Kidney capillary endothelial cell (primary cell): ENCODE measurements around the gene DCAF15.
"Not testable (repeated sequence)": the region's sequence is repeated elsewhere in the genome, so short reads cannot be mapped to it uniquely, and the experiment has no call there.

Experiments
- DNase-seq: peaks from one replicate; pipeline ENCODE4 v3.0.0-alpha.2; 2018; ENCODE audit warnings: low spot score

DCAF15 gene

DNA sequence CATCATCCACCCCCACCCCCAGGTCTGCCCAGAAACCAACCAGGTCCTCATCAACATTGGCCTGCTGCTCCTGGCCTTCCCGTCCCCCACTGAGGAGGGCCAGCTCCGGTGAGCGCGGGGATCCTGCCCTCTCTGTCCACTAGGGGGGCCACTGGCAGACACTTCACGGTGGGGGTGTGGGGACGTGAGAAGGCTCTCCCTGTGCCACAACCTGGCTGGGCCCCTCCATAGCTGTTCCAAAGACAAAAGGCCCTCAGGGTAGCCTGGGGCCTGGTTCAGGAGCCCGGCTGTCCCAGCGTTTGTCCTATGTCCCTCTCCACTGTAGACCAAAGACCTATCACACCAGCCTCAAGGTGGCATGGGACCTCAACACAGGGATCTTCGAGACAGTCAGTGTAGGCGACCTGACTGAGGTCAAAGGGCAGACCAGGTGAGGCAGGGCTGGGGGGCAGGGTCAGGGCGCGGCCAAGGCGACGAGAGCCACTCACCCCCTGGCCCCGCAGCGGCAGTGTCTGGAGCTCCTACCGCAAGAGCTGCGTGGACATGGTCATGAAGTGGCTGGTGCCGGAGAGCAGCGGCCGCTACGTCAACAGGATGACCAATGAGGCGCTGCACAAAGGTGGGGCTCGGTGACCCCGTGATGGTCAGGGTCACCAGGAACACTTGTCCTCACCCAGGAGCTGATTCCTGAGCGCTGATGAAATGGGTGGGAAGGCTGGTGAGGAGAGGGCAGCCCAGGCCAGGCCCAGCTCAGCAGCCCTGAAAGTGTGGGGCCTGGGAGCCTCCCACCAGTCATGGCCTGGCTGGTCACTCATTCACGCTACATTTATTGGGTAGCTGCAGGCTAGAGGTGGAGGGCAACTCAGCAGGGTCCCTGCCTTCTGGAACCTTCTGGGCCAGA lies 7.9 kb downstream of the DCAF15 start:
- no peak for DNase-seq

DNA sequence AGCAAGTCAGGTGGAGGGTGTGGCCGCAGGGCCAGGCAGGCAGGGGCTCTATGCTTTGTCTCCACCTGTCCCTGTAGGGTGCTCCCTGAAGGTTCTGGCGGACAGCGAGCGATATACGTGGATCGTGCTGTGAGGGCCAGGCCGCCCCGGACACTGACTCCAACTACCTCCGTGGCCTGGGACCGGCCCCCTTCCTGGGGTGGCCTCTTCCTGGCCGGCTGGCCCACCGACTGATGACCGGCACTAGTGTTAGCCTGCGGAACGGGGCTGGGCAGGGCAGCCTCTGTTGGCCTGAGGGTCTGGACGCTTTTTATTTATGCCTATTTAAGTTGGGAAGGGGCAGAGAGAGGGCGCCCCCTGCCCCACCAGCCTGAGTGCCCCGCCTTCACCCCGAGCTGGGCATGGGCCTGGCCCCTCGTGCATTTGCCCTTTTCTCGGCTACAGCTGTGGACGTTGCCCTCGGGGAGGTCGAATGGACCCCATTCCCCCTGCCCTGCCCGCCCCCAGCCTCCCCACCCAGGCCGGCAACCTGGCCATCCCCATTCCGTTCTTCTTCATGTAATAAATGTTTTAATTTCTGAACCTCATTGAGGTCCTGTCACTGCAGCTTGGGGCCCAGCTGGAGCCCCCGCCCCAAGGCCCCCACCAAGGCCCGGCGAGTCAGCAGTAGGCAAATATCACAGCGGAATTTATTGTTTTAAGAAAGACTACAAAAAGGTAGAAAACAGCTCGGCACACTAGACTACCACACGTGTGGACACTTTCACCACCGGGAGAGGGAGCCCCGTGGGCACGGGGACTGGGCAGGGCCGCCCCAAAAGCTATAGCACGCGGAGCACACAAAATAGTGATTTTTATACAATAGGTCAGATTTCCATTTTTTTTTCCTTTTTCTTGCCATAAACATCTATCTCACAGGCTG lies 8.8 kb downstream of the DCAF15 start:
- DNase-seq: no peak

DNA sequence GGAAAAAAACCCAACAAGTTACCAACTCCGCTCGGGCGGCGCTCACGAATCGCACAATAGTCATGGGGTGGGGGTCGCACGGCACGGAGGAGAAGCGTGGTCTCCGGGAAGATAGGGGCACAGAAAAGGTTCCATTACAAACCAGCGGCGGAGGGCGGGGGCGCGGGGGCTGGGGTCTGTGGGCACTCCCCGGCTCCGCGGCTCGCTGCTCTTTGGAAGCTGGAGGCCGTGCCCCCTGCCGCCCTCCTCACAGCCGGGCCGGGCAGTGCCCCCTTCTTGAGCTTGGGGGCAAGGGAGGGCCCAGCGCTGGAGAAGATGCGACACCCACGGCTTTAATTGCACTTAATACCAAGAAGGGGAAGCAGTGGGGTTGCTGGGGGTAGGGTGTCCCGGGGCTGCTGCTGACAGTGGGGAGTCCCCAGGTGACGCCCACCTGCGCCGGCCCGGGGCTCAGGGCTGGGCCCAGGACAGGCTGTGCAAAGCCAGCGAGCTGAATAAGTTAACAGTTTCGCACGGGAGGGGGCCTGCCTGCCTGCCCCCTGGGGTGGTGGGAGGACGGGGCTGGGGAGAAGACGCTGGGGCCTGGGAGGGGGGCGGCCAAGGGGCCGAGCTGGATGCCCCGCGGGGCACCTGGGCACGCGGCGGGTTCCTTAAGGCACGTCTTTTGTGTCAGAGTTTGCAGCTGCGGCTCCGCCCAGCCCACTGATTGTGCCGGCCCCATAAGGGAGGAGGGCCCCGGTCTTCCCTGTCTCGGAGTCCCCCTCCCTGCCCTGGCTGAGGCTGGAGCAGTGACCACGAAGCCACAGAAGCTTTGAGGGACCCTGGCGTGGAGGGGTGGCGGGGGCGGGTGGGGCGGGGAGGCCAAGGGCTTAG lies 9.8 kb downstream of the DCAF15 start:
- no peak for DNase-seq

DNA sequence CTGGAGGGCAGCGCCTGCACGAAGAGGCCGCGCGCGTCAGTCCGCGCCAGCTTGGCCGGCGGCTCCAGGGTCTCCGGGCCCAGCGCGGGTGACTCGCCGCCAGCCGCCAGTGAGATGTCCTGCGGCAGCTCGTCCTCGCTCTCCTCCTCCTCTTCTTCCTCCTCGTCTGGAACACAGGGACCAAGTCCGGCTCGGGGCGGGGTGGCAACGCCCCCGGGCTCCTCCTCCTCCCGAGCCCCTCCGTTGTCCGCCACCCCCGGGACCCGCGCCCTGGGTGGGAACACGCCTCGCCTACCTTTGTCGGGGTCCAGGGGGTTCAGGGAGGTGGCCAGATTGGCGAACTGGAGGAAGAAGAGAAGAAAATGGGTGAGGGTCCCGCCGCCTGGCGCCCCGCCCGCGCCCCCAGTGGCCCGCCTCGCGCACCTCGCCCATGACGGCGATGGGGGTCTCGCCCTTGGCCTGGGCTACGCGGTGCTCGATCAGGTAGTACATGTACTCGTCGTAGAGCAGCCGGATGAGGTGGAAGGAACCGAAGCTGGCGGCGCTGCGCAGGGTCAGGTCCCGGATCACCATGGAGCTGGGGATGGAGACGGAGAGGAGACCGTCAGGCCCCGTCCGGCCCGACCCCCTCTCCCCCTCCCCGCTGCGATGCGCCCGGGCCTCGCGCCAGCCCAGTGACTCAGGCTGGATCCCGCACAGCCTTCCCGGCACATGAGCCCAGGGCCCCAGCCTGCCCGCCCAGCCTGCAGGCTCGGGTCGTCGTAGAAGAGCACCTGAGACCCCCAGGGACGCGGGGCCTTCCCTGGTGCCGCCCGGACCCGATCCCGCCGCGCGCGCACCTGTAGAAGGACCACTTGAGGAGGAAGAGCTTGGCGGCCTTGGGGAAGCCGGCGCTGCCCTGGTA lies 10.6 kb downstream of the DCAF15 start:
- DNase-seq: no peak

GRCh38 chr19:13963603-13964105 lies 11.3 kb downstream of the DCAF15 start:
- DNase-seq: no peak

- no peak for DNase-seq
Observed at GRCh38 chr19:13964776-13965175, 12.5 kb downstream of the DCAF15 start.

DNA sequence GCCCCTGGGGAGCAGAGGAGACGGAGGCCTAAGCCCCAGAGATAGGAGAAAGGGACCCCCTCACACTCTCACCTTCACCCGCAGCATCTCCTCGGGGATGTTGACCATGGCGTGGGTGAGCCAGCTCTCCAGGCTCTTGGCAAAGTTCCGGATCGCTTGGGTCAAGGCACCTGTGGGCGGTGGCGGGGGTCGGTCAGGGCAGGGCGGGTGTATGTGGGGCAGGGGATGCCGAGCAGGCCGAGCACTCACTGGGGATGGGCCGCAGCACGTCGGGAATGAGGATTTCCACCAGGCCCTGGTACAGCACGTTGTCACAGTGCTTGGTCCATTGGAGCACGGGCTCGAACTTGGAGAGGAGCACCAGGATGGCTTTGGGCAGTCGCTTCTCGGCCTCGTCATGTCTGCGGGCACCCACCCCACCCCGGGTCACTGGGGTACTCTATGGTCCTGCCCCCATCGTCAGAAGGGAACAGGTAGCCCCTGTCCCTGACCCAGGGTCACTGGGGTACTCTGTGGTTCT lies 13.1 kb downstream of the DCAF15 start:
- no peak for DNase-seq

DNA sequence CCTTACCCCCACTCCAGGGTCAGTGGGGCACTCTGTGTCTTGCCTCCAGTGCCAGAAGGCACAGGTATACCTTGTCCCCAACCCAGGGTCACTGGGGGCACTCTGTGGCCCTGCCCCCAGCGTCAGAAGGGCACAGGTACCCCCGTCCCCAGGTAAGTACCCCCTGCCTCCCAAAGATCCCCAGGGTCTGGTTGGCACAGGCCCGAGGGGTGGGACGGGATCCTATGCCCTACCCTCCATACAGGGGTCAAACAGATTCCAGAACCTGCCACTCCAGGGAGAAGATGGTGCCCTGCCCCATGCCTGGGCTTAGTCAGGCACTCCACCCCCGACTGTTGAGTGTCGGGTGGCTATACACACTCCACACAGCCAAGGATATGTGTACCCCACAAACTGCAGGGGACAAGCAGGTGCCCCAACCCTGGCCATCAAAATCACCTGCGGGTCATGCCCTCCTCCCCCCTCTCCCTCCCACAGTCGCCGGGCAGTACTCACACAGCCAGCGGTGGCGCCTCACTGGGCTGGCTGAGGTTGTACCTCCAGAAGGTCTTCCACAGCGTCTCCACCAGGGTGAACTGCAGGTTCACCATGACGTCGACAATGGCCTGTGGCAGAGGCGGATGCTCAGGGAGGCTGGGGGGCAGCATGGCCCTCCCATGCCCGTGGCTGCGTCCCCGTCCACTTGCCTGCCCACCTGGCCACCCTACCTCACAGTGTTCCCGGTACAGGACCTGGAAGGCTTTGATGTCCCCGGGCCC lies 13.8 kb downstream of the DCAF15 start:
- no peak for DNase-seq

GRCh38 chr19:13966684-13967128 lies 14.4 kb downstream of the DCAF15 start:
- DNase-seq: no peak

- DNase-seq: not testable (repeated sequence)
Observed at GRCh38 chr19:13967206-13967605, 14.9 kb downstream of the DCAF15 start.

DNA sequence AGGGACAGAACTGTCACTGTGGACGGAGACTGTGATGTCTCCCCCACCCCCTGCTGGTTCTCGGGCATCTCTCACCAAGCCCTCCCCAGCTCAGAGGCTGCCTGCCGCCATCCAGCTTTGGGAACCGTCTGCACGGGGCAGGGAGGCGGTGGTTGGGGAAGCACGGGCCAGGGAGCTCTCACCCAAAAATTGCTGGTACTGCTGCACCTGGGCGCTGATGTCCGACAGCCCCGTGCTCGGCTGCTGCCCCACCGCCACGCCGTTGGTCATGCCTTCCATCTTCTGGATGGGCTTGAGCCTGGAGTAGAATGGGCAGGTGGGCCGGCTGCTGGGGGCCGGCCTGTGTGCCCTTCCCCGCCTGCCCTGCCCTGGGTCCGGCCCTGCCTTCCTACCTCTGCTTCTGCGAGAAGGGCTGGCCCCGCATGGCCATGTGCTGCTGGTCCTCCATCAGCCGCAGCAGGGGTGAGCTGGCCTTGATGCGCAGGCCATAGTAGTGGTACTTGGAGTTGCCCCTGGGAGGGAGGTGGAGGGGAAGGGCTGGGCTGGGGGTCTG lies 16.1 kb downstream of the DCAF15 start:
- no peak for DNase-seq

DNA sequence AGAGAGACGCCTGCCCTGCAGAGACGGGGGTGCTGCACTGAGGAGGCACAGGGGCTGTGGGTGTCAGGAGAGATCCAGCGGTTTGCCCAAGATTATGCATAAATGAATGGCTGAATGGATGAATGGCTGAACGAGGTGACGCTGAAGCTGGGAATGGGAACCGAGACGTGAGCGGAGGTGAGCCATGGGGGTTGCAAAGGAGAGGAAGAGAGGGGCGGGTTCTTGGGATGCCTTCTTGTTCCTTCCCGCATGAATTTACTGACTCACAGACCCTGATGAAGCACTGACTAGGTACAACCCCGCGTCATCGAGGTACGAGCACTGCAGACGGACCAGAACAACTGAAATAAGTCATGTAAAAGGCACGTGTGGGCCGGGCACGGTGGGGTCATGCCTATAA lies 16.7 kb downstream of the DCAF15 start:
- no peak for DNase-seq

- no peak for DNase-seq
Observed at GRCh38 chr19:13969897-13970296, 17.6 kb downstream of the DCAF15 start.

DNA sequence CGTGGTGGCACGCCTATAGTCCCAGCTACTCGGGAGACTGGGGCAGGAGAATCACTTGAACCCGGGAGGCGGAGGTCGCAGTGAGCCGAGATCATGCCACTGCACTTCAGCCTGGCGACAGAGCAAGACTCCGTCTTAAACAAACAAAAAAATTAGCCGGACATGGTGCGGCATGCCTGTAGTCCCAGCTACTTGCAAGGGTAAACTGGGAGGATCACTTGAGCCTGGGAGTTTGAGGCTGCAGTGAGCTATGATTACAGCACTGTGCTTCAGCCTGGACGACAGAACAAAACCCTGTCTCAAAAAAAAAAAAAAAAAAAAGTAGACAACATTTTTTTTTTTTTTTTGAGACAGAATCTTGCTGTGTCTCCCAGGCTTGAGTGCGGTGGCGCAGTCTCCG lies 19.6 kb downstream of the DCAF15 start:
- DNase-seq: not testable (repeated sequence)

- no peak for DNase-seq
Observed at GRCh38 chr19:13972368-13973155, 20.3 kb downstream of the DCAF15 start.

DNA sequence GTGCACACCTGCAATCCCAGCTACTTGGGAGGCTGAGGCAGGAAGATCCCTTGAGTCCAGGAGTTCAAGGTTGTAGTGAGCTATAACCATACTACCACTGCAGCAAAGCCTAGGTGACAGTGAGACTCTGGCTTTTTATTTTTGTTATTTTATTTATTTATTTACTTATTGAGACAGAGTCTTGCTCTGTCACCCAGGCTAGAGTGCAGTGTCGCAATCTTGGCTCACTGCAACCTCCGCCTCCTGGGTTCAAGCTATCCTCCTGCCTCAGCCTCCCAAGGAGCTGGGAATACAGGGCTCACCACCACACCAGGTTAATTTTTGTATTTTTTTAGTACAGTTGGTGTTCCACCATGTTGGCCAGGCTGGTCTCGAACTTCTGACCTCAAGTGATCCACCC lies 21.2 kb downstream of the DCAF15 start:
- not testable (repeated sequence) for DNase-seq

- DNase-seq: no peak
Observed at GRCh38 chr19:13974073-13974472, 21.8 kb downstream of the DCAF15 start.

DNA sequence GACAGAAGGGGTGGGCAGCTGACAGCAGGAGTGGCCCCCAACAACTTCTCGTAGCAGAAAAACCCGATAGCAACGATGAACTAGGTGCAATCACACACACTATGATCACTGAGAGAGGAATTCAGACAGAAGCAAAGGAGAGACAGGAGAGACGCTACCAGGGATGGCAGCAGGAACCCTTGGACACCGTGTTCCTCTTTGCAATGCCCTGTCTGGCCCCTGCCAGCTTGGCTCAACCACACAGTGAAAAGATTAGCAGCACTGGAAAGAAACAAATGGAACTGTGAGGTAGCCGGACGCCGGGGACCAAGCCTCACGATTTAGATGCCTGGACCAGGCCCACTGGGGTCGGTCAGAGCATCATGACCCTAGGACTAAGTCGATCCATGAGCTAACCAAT lies 23.6 kb downstream of the DCAF15 start:
- DNase-seq: no peak
